HepG2 (cell line): ENCODE data around the gene CCDC33. TPM values are rescaled to one million over a fixed set of nuclear protein-coding genes. Genes with fewer than 3 reads are reported as not detected.
A peak's percentile ranks its signal among the peaks of the same experiment; 100 is the strongest.

ENCODE experiments used
- CBX5 ChIP-seq: sonication (generic); formaldehyde crosslinking; IDR thresholded peaks from 2 replicates; pipeline ENCODE4 v1.4.0; 2020; ENCODE audit warnings: missing genetic modification reagents, borderline replicate concordance
- FOXP4 ChIP-seq: sonication (generic); formaldehyde crosslinking; IDR thresholded peaks from 2 replicates; pipeline ENCODE4 v1.4.0; 2020; ENCODE audit warnings: missing genetic modification reagents
- LCORL ChIP-seq, 2 experiments: fragments of 450-650 bp in 1 of 2; sonication (generic) in 1 of 2; formaldehyde crosslinking in 1 of 2; IDR thresholded peaks; 2 replicates each; pipeline versions ENCODE4 v1.5.0 to v1.6.1; 2017 to 2020; ENCODE audit warnings: antibody characterized with exemption in 1 of 2, missing genetic modification reagents in 1 of 2
- NFIB ChIP-seq: sonication (generic); formaldehyde crosslinking; IDR thresholded peaks from 2 replicates; pipeline ENCODE4 v1.9.0; 2021; ENCODE audit warnings: missing genetic modification reagents, mild to moderate bottlenecking, borderline replicate concordance
- NFKBIZ ChIP-seq: IDR thresholded peaks from 2 replicates; pipeline ENCODE4 v1.6.1; 2018; ENCODE audit warnings: missing genetic modification reagents, missing compliant biosample characterization
- PHB2 ChIP-seq: fragments of 450-650 bp; IDR thresholded peaks from 2 replicates; pipeline ENCODE4 v1.6.1; 2018; ENCODE audit not compliant: partially characterized antibody
- RCOR2 ChIP-seq: IDR thresholded peaks from 2 replicates; pipeline ENCODE4 v1.6.1; 2016; ENCODE audit warnings: missing biosample characterization, missing genetic modification reagents
- TBL1XR1 ChIP-seq: fragments of 150-350 bp; IDR thresholded peaks from 2 replicates; pipeline ENCODE4 v1.6.1; 2014; ENCODE audit warnings: borderline replicate concordance, low read length; ENCODE audit not compliant: partially characterized antibody
- ZBTB8A ChIP-seq: sonication (generic); formaldehyde crosslinking; IDR thresholded peaks from 2 replicates; pipeline ENCODE4 v1.4.0; 2020; ENCODE audit warnings: mild to moderate bottlenecking, low read depth, missing genetic modification reagents, borderline replicate concordance
- ZMAT5 ChIP-seq: sonication (generic); formaldehyde crosslinking; IDR thresholded peaks from 2 replicates; pipeline ENCODE4 v1.5.0; 2020; ENCODE audit warnings: mild to moderate bottlenecking, low read depth, missing genetic modification reagents, borderline replicate concordance
- ZNF557 ChIP-seq: sonication (generic); formaldehyde crosslinking; IDR thresholded peaks from 2 replicates; pipeline ENCODE4 v1.4.0; 2020; ENCODE audit warnings: missing genetic modification reagents
- ZNF644 ChIP-seq: IDR thresholded peaks from 2 replicates; pipeline ENCODE4 v1.6.1; 2016; ENCODE audit warnings: low read depth
- ZSCAN30 ChIP-seq: sonication (generic); formaldehyde crosslinking; IDR thresholded peaks from 2 replicates; pipeline ENCODE4 v1.5.0; 2020; ENCODE audit warnings: mild to moderate bottlenecking, missing genetic modification reagents
- polyA plus RNA-seq, 8 experiments: library from polyadenylated mRNA; depleted of rRNA in 3 of 8; stranded (reverse) in 7 of 8; unstranded in 1 of 8; fragments of >200 nt; fragmentation: Illumina TruSeq in 4 of 8; extraction: Trizol in 4 of 8; gene quantifications; 2 replicates each; pipeline versions ENCODE4 v1.2.1 to v1.2.3, GENCODE V29; 2011 to 2016; ENCODE audit warnings: low read depth in 4 of 8, missing spikeins in 1 of 8, mixed read lengths in 1 of 8; ENCODE audit not compliant: insufficient read depth in 1 of 8
- total RNA-seq, 5 experiments: library from RNA; depleted of rRNA; stranded (reverse); fragments of >200 nt; fragmentation: Illumina TruSeq; extraction: Trizol; gene quantifications; 2 replicates each; pipeline ENCODE4 v1.2.3, GENCODE V29; 2016; ENCODE audit warnings: low read depth in 1 of 5
- TF ChIP-seq, protein P1 (sequence below): sonication (generic); formaldehyde crosslinking; IDR thresholded peaks from 2 replicates; pipeline ENCODE4 v1.4.0; 2020; ENCODE audit warnings: missing genetic modification reagents
- TF ChIP-seq, protein P2 (sequence below): sonication (generic); formaldehyde crosslinking; IDR thresholded peaks from 2 replicates; pipeline ENCODE4 v1.4.0; 2020; ENCODE audit warnings: missing genetic modification reagents, borderline replicate concordance
- TF ChIP-seq, protein P3 (sequence below): IDR thresholded peaks from 2 replicates; pipeline ENCODE4 v1.6.1; 2016; ENCODE audit warnings: missing biosample characterization, missing genetic modification reagents, low read depth
- TF ChIP-seq, protein P4 (sequence below): IDR thresholded peaks from 2 replicates; pipeline ENCODE4 v1.6.1; 2016; ENCODE audit warnings: mild to moderate bottlenecking, missing biosample characterization, missing genetic modification reagents

Gene CCDC33
- total and polyA plus RNA-seq, 2 of the 13 experiments (the other 11 are each of a cell fraction or from before 2014, with no cell fraction given): 0.30 TPM; not detected in 1

- TF ChIP-seq ZMAT5: no peak
- TF ChIP-seq TBL1XR1: no peak
- no peak for TF ChIP-seq PHB2
- TF ChIP-seq FOXP4 (CRISPR knock-in tag): no peak
- peak; percentile 55; the same call in 1 of the 2 replicates for TF ChIP-seq NFKBIZ
- peak; percentile 75; the same call in 1 of the 2 replicates for TF ChIP-seq ZSCAN30 (CRISPR knock-in tag)
- TF ChIP-seq, protein P1, sequence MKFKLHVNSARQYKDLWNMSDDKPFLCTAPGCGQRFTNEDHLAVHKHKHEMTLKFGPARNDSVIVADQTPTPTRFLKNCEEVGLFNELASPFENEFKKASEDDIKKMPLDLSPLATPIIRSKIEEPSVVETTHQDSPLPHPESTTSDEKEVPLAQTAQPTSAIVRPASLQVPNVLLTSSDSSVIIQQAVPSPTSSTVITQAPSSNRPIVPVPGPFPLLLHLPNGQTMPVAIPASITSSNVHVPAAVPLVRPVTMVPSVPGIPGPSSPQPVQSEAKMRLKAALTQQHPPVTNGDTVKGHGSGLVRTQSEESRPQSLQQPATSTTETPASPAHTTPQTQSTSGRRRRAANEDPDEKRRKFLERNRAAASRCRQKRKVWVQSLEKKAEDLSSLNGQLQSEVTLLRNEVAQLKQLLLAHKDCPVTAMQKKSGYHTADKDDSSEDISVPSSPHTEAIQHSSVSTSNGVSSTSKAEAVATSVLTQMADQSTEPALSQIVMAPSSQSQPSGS: peak; percentile 59; the same call in 1 of the 2 replicates
- TF ChIP-seq, protein P2, sequence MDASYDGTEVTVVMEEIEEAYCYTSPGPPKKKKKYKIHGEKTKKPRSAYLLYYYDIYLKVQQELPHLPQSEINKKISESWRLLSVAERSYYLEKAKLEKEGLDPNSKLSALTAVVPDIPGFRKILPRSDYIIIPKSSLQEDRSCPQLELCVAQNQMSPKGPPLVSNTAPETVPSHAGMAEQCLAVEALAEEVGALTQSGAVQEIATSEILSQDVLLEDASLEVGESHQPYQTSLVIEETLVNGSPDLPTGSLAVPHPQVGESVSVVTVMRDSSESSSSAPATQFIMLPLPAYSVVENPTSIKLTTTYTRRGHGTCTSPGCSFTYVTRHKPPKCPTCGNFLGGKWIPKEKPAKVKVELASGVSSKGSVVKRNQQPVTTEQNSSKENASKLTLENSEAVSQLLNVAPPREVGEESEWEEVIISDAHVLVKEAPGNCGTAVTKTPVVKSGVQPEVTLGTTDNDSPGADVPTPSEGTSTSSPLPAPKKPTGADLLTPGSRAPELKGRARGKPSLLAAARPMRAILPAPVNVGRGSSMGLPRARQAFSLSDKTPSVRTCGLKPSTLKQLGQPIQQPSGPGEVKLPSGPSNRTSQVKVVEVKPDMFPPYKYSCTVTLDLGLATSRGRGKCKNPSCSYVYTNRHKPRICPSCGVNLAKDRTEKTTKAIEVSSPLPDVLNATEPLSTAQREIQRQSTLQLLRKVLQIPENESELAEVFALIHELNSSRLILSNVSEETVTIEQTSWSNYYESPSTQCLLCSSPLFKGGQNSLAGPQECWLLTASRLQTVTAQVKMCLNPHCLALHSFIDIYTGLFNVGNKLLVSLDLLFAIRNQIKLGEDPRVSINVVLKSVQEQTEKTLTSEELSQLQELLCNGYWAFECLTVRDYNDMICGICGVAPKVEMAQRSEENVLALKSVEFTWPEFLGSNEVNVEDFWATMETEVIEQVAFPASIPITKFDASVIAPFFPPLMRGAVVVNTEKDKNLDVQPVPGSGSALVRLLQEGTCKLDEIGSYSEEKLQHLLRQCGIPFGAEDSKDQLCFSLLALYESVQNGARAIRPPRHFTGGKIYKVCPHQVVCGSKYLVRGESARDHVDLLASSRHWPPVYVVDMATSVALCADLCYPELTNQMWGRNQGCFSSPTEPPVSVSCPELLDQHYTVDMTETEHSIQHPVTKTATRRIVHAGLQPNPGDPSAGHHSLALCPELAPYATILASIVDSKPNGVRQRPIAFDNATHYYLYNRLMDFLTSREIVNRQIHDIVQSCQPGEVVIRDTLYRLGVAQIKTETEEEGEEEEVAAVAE (CRISPR knock-in tag): peak; percentile 84
- TF ChIP-seq CBX5 (CRISPR knock-in tag): peak; percentile 50; the same call in 1 of the 2 replicates
- no peak for TF ChIP-seq RCOR2 (CRISPR knock-in tag)
- no peak for TF ChIP-seq LCORL (IDR thresholded peaks at IDR 0.05)
- no peak for TF ChIP-seq LCORL (CRISPR knock-in tag; IDR thresholded peaks at IDR 0.05)
- TF ChIP-seq NFIB (CRISPR knock-in tag): no peak
- TF ChIP-seq, protein P3, sequence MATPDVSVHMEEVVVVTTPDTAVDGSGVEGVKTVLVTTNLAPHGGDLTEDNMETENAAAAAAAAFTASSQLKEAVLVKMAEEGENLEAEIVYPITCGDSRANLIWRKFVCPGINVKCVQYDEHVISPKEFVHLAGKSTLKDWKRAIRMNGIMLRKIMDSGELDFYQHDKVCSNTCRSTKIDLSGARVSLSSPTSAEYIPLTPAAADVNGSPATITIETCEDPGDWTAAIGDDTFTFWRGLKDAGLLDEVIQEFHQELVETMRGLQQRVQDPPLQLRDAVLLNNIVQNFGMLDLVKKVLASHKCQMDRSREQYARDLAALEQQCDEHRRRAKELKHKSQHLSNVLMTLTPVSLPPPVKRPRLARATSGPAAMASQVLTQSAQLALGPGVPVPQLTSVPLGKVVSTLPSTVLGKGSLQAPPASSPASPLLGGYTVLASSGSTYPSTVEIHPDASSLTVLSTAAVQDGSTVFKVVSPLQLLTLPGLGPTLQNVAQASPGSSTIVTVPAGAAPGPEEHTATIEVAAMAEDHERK (CRISPR knock-in tag): no peak
- peak; percentile 98 for TF ChIP-seq ZNF557 (CRISPR knock-in tag)
- no peak for TF ChIP-seq ZBTB8A (CRISPR knock-in tag)
- TF ChIP-seq, protein P4, sequence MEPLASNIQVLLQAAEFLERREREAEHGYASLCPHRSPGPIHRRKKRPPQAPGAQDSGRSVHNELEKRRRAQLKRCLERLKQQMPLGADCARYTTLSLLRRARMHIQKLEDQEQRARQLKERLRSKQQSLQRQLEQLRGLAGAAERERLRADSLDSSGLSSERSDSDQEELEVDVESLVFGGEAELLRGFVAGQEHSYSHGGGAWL: peak; percentile 93
- TF ChIP-seq ZNF644 (CRISPR knock-in tag): 0 out of 2 replicates have a peak, but pooled peaks have one; percentile 43
Measured at GRCh38 chr15:74291101-74292071, 55.3 kb downstream of the CCDC33 start (continued).
